Hepatic stellate cell (primary cell): ENCODE data around the gene LDLRAD4.

Experiments used
- DNase-seq: peaks from one replicate; pipeline ENCODE4 v3.0.0; 2011; ENCODE audit warnings: low spot score

The LDLRAD4 gene

DNA sequence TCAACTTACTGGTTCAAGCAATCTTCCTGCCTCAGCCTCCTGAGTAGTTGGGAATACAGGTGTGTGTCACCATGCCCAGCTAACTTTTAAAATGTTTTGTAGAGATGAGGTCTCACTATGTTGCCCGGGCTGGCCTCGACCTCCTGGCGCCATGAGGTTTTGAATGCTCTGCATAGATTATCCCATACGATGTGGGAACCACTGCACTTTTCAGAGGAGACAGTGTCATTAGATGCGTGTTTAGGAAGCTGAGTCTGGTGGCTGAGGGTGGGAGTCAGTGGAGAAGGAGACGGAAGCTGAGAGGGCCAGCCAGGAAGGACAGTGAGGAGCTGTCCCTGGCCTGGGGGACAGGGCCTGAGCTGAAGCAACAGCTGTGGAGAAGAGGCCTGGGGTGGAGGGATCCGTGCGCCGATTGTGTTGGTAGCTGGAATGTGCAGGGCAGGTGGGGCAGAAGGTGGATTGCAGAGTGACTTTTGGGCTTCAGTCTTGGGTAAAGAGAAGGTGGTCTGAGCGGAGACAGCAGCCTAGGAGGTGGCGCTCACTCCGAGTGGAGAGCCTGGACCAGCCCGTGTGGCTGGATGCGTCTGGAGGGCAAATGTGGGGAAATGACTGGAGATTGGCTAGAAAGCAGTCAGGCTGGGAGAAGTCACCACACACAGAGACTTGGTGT lies 68.0 kb downstream of the LDLRAD4 start:
- DNase-seq: no peak

DNA sequence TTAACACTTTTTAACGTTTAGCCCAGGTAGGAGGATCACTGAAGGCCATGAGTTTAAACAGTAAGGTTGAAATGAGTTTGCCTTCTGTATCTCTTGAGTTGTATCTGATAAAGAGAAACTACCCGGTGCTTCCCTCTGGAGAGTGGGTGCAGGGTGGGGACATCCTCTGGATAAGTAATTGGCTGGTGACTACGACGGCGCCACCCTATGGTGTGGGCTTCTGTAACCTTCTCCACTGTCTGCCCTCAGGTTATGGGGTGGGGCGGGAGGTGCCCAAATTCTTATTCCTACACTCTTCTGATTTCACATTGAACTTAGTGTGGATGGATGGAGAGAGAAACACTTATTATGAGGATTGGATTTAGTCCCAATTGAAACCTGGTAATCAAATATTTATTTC lies 68.8 kb downstream of the LDLRAD4 start:
- no peak for DNase-seq

DNA sequence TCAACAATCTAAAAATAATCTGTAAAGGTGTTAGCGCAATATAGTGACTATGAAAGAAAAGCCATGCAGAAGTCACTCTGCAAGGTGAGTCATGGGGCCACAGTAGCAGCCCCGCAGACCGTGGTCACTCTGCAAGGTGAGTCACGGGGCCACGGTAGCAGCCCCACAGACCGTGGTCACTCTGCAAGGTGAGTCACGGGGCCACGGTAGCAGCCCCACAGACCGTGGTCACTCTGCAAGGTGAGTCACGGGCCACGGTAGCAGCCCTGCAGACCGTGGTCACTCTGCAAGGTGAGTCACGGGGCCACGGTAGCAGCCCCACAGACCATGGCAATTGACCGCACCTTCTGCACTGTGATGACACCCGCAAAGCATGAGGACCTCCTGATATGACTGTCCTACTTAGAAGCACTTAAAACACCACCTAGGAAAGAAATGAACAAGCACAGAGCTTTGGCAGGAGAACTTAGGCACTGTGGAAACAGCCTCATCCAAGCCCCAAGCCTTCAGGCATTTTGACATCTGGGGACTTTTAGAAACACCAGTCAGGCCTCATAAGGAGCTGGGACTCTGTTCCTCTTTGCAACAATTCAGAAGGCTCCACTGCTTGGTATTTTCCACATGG lies 70.1 kb downstream of the LDLRAD4 start:
- no peak for DNase-seq

DNA sequence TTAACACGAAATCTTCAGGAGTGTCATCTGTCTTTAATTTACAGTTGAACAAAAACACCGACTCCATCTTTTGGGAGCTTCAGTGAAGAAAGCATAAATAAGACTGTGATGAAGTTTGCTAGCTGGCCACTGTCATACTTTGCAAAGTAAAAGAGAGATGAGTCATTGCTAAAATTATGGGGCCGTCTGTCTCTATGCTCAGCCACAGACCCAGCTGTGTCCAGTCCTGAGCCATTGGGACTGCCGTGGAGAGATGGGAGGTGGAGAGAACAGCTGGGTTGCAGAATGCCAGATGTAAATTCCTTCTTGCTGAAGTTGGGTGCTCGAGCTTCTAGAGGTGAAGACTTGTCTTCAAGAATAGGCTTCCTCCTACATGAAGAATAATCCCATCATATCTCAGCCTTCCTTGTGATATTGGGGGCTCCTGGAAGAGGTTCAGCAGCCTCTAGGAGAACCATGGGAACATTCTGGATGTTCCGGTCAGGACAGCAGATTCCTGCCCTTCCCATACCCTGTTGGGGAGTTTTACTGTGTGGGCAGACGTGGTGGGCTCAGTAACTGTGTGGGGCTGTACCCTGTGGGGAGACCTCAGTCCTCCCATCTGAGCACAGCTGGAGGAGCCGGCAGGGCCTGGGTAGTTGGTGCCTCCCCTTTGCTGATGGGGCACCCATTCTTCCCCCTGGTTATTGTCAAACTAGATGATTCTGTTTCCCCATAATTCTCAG lies 71.1 kb downstream of the LDLRAD4 start:
- DNase-seq: no peak

DNA sequence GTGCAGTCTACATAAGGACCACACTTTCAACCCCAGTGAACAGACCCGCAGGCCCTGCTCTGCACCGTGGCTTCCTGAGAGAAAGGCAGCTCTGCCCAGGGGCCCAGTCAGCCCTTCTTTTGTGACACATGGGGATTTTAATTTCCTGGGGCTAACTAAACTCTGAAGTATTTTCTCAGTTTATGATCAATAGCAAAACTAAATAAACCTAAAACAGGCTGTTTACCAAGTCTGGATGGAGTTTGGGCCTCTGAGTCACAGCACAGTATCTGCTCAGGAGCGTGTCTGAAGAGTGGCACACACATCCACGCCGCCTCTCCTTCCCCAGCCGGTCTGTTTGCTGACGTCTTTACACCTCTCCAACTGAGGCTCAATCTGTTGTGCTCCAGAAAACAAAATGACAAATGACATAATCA lies 72.3 kb downstream of the LDLRAD4 start:
- no peak for DNase-seq

DNA sequence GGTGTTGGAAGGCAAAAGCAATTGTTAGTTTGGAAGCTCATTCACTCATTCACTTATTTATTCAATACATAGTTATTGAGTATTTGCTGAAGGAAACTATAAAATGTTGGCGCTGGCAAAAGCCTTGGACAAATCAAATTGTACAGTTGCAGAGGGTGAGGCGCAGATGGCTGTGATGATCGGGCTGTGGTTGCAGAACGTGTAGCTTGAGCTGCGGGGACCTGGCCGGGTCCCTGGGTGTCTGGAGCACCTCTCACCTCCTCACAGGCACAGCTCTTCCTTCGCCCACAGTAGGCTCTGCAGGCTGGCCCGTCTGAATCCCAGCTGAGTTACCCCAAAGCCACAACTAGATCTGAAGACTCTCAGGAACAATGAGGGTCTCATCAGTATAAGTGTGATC lies 72.7 kb downstream of the LDLRAD4 start:
- DNase-seq: no peak

DNA sequence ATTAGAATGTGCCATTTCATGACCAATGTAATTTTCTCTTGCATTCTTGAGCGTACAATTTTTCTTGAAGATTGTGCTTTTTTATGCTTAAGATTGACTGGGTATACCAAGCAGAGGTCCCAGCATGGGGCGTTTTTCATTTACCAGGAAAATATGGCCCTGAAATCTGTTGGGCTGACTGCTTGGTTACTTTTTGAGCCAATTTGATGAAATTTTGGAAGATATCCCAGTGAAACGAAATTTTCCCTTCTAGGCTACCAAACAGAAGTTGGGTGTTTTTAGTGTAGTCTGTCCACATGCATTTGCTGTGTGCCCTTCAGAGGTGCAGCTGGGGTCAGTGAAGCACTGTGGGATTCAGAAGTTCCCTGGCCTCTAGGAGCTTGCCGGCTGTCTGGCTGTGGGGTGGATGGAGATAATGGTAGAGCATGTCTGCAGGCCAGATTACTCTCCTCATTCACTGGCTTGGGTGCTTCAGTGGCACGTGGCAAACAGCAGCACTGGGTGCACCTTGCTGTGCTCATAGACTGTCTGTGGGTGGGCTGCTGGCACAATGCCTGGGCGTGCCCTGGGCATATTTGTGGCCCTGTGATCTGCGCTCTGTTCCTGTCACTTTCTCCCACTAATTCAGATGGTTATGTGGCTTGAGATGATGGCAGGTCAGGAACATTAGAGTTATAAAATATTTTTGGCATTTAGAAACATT lies 73.3 kb downstream of the LDLRAD4 start:
- DNase-seq: no peak

DNA sequence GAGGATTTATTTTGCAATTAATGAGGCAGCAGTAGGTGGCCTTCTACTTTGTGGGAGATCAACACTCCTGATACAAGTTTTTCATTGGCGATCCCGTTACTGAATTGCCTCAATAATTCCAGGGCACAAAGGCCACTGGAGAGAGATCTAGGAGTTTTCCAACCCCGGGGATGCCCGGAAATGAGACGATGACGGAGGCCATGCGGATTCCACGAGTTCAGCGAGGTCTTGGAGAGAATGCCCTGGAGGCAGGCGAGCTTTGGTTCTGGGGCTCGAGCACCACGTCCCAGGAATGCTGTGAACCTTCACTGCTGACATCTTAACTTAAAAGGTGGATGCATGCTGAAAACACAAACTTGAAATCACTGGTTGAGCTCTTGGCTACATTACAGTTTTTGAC lies 74.2 kb downstream of the LDLRAD4 start:
- DNase-seq: no peak

DNA sequence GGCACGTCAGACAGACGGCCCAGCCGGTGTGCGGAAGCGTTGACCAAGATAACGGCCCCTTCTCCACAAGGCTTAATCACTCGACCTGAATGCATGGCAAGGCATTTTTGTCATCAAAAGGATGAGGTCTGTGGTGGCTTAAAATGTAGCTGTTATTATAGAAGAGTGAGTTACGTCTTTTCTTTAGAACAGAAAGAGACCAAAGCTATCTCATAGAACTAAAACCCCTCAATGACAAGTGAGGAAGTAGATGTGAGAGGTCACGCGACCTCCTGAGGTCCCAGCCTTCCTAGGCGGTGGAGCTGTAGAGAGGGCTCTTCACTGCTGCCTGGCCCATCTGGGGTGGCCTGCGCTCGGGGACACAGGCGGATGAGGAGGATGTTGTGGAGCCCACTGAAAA lies 75.7 kb downstream of the LDLRAD4 start:
- no peak for DNase-seq

DNA sequence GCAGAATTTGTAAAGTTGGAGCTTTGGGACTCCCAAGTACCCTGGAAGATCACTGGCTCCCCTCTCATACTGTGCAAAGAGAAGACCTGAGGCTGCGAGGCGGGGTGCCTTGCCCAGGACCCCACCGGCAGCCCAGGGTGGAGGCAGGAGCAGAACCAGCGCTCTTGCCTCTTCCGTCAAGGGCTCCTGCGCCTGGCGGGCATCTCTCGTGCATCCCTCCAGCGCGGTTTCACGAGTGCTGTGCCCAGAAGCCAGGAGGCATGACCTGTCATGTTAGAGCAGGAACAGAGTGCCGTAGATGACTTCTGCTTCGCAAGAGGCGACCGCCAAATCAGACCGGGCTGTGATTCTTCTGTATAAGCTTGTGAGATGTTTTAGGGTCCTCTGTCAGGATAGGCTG lies 77.3 kb downstream of the LDLRAD4 start:
- no peak for DNase-seq

DNA sequence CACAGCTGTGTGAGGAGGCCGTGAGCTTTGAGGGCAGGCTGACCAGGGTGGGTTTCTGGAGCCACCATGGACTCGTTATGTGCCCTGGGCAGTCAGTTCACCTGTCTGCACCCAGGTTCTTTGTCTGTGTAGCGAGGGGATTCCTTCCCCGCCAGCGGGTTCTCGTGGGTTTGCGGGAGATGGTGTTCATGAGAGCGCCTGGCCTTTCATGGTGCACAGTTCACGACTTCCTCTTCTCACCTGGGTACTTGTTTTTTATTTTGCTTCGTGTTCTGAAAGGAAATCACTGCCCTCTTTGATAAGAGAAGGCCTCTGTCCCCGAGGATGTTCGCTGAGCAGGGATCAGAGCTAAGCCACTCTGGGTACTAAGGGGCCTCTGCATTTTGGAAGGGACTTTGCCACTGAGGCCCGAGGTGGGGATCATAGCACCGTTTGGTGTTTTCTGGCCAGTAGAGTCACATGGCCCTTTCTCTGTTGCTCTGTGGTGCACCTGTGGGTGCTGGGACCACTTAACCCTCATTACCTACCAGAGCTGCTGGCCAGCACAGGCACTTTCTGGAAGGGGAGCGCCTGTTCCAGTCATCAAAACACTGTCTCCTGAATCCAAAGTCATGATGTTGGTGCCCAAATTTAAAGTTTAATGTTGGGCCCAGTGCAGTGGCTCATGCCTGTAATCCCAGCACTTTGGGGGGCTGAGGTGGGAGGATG lies 78.5 kb downstream of the LDLRAD4 start:
- no peak for DNase-seq

DNA sequence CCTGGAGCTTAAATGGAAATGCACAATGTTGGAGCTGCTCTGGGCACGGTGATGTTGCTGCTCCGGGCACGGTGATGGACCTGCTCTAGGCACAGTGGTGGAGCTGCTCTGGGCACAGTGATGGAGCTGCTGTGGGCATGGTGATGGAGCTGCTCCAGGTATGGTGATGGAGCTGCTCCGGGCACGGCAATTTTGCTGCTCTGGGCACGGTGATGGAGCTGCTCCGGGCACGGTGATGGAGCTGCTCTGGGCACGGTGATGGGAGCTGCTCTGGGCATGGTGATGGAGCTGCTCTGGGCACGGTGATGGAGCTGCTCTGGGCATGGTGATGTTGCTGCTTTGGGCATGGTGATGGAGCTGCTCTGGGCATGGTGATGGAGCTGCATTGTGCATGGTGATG lies 79.7 kb downstream of the LDLRAD4 start:
- DNase-seq: no peak

DNA sequence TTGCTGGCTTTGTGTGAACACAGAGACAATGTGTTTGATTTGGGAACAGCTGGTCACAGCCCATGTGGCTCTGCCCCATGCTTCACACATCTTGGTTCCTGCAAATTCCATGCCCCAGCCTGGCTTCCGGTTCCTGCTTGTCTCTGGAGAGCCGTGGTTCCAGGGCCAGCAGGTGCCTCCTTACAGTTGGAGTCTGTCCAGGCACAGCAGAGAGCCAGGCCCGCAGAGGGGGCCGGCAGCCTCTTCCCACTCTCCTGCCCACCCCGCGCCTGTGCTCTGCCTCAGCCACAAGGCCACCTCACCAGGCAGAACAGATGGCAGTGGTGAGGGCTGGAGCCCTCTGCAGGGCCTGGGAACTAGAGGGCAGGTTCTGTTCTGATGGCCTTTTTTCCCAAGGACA lies 81.5 kb downstream of the LDLRAD4 start:
- no peak for DNase-seq

DNA sequence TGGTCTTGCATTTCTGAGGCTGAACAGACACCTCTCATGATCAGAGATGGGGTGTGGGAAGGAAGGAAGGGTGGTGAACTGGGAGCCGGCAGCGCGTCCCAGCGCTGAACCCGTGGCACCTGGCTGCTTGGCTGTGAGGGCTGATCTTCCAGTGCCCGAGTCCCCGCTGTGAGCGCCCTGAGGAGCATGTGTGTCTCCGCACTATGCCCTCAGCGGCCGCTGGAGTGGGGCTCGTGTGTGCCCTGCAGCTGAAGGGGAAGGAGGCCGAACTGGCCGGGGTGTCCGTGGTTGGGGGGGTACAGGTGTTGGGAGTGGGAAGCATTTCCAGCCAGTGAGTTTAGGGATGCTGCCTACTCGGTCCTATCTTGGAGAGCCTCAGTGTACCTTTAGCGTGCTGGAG lies 82.2 kb downstream of the LDLRAD4 start:
- DNase-seq: no peak

DNA sequence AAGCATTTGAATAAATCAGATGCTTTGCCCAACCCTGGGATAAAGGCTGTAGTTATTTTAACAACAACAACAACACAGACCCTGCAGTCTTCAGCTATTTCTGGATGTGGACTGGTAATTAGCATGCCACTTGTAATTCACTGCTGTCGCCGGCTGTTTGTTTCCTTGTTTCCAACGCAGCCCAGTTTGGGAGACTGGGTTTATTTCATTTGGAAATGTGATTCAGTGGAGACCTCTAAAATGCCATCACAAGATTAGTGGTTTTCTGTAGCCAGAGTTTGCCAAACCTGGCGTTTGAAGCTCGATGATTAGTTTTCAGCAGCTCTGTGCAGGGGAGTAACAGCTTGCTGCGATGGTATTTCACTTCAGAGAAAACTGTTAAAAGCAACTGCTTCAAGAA lies 83.5 kb downstream of the LDLRAD4 start:
- no peak for DNase-seq

DNA sequence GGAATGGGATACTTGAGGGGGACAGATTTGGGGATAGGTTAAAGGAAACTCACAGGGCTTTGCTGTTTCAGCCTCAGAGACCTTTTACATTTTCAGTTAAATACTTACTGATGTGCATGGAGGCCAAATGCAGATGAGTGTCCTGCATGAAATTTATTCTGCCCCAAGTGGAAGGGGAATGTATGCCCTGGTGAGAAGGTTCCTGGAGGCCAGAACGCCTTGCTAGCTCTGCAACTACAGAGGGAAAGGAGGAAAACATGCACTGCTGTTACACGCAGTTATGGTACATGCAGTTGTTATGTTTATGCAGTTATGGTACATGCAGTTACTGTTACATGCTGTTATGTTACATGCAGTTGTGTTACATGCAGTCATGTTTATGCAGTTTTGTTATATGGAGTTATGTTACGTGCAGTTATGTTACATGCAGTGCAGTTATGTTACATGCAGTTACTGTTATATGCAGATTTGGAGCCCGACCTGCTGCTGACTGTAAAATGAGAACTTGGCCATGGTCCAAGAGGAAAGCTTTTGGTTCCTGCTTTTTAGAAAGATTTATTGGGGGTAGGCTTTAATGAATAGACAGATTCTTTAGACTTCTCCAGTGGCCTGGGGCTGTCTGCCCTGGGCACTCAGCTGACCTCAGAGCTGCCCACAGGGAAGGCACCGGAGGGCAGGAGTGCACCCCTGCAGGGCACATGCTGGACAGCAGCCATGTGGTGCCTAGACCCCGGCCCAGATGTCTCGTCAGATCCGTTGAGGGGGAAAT lies 84.1 kb downstream of the LDLRAD4 start:
- DNase-seq: no peak

DNA sequence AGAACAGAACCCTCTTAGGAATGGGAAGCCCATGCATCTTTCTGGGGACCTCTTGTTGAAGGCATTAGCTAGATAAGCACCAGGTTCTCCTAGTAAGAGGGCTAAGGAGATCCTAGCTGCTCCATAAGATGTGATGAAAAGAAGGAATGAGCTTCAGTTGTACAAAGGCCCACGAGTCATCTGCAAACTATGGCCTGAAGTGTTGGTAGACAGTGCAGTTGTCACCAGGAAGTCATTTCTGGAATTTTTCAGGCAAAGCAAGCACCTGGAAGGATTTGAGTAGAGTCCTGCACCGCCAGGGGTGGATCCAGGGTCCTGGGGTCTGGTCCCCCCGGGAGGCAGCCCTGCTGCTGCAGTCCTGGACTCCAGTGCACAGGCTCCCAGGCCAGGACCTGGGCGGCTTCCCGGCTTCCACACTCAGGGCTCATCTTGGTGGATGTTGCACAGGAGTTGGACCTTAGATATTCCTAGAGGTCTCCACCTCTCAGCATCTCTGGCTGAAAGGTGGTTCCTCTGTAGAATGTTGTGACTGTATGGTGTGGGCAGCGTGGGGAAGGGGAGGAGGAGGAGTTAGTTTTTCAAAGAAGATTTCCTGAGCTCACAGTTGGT lies 85.3 kb downstream of the LDLRAD4 start:
- no peak for DNase-seq

DNA sequence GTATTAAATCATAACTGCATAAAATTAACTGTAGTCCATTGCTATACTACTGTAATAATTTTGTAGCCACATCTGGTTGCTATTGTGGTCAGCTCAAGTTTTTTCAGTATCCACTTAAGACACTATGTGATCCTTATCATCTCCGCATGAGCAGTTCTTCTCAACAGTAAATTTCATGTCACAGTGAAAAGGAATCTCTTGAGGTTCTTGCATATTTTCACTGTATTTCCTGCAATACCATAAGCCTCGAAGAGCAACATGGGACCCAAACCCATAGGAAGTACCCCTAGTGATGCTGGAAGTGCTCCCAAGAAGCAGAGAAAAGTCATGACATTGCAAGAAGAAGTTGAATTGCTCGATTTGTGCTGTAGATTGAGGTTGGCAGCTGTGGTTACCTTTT lies 86.7 kb downstream of the LDLRAD4 start:
- DNase-seq: no peak

DNA sequence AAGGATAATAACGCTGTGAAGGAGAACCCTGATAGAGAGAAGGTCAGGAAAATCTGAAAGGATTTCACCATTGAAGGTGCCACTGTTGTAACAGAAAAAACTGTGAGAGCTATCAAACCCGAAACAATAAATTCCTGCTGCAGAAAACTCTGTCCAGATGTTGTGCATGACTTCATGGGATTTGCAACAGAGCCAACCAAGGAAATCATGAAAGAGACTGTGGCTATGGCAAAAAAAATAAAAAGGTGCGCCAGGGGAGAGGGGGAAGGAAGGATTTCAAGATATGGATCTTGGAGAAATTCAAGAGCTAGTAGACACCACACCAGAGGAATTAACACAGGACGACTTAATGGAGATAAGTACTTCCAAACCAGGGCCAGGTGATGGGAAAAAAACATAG lies 88.0 kb downstream of the LDLRAD4 start:
- no peak for DNase-seq

DNA sequence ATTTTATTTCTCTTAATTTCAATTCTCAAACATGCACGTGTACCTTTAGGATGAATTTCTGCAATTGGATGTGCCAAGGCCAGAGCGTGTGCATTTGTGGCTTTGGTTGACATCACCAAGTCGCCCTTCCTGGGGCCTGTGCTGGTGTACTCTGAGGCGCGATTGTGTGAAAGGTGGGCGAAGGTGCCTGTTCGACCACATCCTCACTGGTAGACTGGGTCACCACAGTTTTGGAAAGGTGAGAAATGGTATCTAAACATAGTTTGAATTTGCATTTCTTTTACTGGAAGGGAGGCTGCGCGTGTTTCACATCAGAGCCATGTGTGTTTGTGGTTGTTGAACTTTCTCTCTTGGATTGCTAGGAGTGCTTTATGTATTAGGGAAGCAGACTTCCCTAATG lies 89.8 kb downstream of the LDLRAD4 start:
- DNase-seq: no peak
